PC-9 (cell line): ENCODE data around the gene SPHK2. TPM values are rescaled to one million over a fixed set of nuclear protein-coding genes. Genes with fewer than 3 reads are reported as not detected.
"Not testable (repeated sequence)": the region's sequence is repeated elsewhere in the genome, so short reads cannot be mapped to it uniquely, and the experiment has no call there.

Source experiments
- BruUV-seq: library from RNA; stranded (reverse); fragments of 400-500 nt; replicated peaks from 2 replicates; lab custom pipeline; 2021; lab: Mats Ljungman, UMichigan
- CTCF ChIA-PET: fragments of 300-600 bp; sonication (Branson Sonifier 250); formaldehyde crosslinking; loops from one replicate; lab custom pipeline; 2022; ENCODE audit warnings: antibody characterized with exemption; lab: Charles Lee
- POLR2A ChIA-PET: fragments of 300-600 bp; sonication (Branson Sonifier 250); formaldehyde crosslinking; loops from one replicate; lab custom pipeline; 2022; ENCODE audit warnings: antibody characterized with exemption; ENCODE audit not compliant: unreplicated experiment; lab: Charles Lee
- DNase-seq, 2 experiments: peaks; one replicate each; pipeline versions ENCODE4 v3.0.0 to v3.0.0-alpha.2; 2015 to 2022; ENCODE audit warnings: mixed read lengths in 1 of 2
- H2AFZ ChIP-seq: fragments of 200-600 bp; sonication (generic); 2 replicates; pipeline ENCODE4 v1.8.1; 2017; ENCODE audit warnings: antibody characterized with exemption
- H3F3A ChIP-seq: fragments of 200-600 bp; sonication (generic); 2 replicates; pipeline ENCODE4 v1.8.1; 2017; ENCODE audit warnings: antibody characterized with exemption, mild to moderate bottlenecking, low read depth; ENCODE audit not compliant: insufficient read depth
- H3K27ac ChIP-seq: fragments of 200-600 bp; sonication (generic); 2 replicates; pipeline ENCODE4 v1.6.1; 2016; ENCODE audit warnings: mixed run types
- H3K27me3 ChIP-seq: fragments of 200-600 bp; sonication (generic); 2 replicates; pipeline ENCODE4 v1.6.1; 2016; ENCODE audit warnings: low read depth, mixed run types; ENCODE audit not compliant: insufficient read depth
- H3K36me3 ChIP-seq: fragments of 200-600 bp; sonication (generic); 2 replicates; pipeline ENCODE4 v1.6.1; 2016; ENCODE audit warnings: low read depth, mixed run types
- H3K4me1 ChIP-seq: fragments of 200-600 bp; sonication (generic); replicated peaks from 2 replicates; pipeline ENCODE4 v1.6.1; 2016; ENCODE audit warnings: mixed run types; ENCODE audit not compliant: insufficient read depth
- H3K4me2 ChIP-seq: fragments of 200-600 bp; sonication (generic); 2 replicates; pipeline ENCODE4 v1.6.1; 2017; ENCODE audit warnings: mixed run types
- H3K4me3 ChIP-seq: fragments of 200-600 bp; sonication (generic); 2 replicates; pipeline ENCODE4 v1.6.1; 2016; ENCODE audit warnings: mixed run types
- H3K79me2 ChIP-seq: fragments of 200-600 bp; sonication (generic); 2 replicates; pipeline ENCODE4 v1.6.1; 2017; ENCODE audit warnings: low read depth, mixed run types
- H3K9me2 ChIP-seq: fragments of 200-600 bp; sonication (generic); 2 replicates; pipeline ENCODE4 v1.8.1; 2017; ENCODE audit warnings: mild to moderate bottlenecking; ENCODE audit not compliant: insufficient read depth
- H3K9me3 ChIP-seq: fragments of 200-600 bp; sonication (generic); 2 replicates; pipeline ENCODE4 v1.8.1; 2016; ENCODE audit warnings: low read depth; ENCODE audit not compliant: insufficient read depth
- H4K20me1 ChIP-seq: fragments of 200-600 bp; sonication (generic); 2 replicates; pipeline ENCODE4 v1.8.1; 2017; ENCODE audit not compliant: insufficient read depth
- CTCF ChIP-seq: fragments of 200-600 bp; sonication (generic); conservative IDR thresholded peaks from 2 replicates; pipeline ENCODE4 v1.6.1; 2017; ENCODE audit warnings: mixed run types, antibody characterized with exemption, mild to moderate bottlenecking, moderate library complexity
- EZH2 ChIP-seq: fragments of 200-600 bp; sonication (generic); IDR thresholded peaks from 2 replicates; pipeline ENCODE4 v1.8.0; 2017; ENCODE audit warnings: antibody characterized with exemption, low read depth
- intact Hi-C: fragments of 100-400 bp; cut with micrococcal nuclease; formaldehyde crosslinking; loops from one replicate; pipeline ENCODE4 v1.10.0; 2022; ENCODE audit not compliant: unreplicated experiment
- total RNA-seq: library from RNA; stranded (reverse); gene quantifications from 2 replicates; pipeline ENCODE4 v1.2.3, GENCODE V29; 2021

The SPHK2 gene
- total RNA-seq, 1 experiment from 2014 or later: 18.4 TPM

GRCh38 chr19:48571378-48572162, 47.7 kb upstream of the SPHK2 start:
- no peak overlapping the region for H2AFZ ChIP-seq
- no peak overlapping the region for H3K4me3 ChIP-seq
- H3K27me3 ChIP-seq: no peaks in the 10 kb centered on the region
- ChIA-PET POLR2A (interaction anchor here (0.6 kb wide), 2 partner anchors 32 to 257 kb away, joined by 3 read pairs; no protein-coding TSS in a partner anchor), CTCF (no interaction called here)
- H3K9me3 ChIP-seq: no peaks in the 10 kb centered on the region
- H3K4me2 ChIP-seq: no peak overlapping the region
- TF ChIP-seq EZH2 (no peak), CTCF (no peak)
- no peaks in the 10 kb centered on the region for H3K9me2 ChIP-seq
- no peaks in the 10 kb centered on the region for H4K20me1 ChIP-seq
- H3F3A ChIP-seq: peaks cover 23% of the 10 kb centered on the region
- no peaks in the 10 kb centered on the region for H3K79me2 ChIP-seq
- H3K27ac ChIP-seq: no peak overlapping the region
- no peak for DNase-seq
- BruUV-seq: no TSS peak
- intact Hi-C loops: no loop called here
- no peaks in the 10 kb centered on the region for H3K36me3 ChIP-seq
- peaks cover 15% of the 10 kb centered on the region for H3K4me1 ChIP-seq

GRCh38 chr19:48573163-48573505, 46.2 kb upstream of the SPHK2 start:
- no TSS peak for BruUV-seq

GRCh38 chr19:48575931-48576622, 43.2 kb upstream of the SPHK2 start:
- no peak for TF ChIP-seq EZH2
- TF ChIP-seq CTCF: no peak
- no TSS peak for BruUV-seq
- ChIA-PET POLR2A (no interaction called here), CTCF (no interaction called here)
- H3K4me1 ChIP-seq: no peaks in the 10 kb centered on the region
- no peak overlapping the region for H2AFZ ChIP-seq
- no peaks in the 10 kb centered on the region for H3K36me3 ChIP-seq
- no peaks in the 10 kb centered on the region for H3K27me3 ChIP-seq
- no peaks in the 10 kb centered on the region for H3K9me3 ChIP-seq
- H3K9me2 ChIP-seq: no peaks in the 10 kb centered on the region
- DNase-seq: no peak
- no peak overlapping the region for H3K4me3 ChIP-seq
- intact Hi-C loops: no loop called here
- H4K20me1 ChIP-seq: no peaks in the 10 kb centered on the region
- no peaks in the 10 kb centered on the region for H3K79me2 ChIP-seq
- peaks cover 6% of the 10 kb centered on the region; the same call in 1 of the 2 replicates for H3F3A ChIP-seq
- no peak overlapping the region for H3K27ac ChIP-seq
- H3K4me2 ChIP-seq: no peak overlapping the region

More at GRCh38 chr19:48573163-48573505, 46.2 kb upstream of the SPHK2 start:
- Histone ChIP-seq H3K4me1 (peaks cover 8% of the 10 kb centered on the region), H3K27me3 (no peaks in the 10 kb centered on the region), H3K4me2 (no peak overlapping the region), H3F3A (peaks cover 14% of the 10 kb centered on the region), H3K79me2 (no peaks in the 10 kb centered on the region), H4K20me1 (no peaks in the 10 kb centered on the region), H3K9me3 (no peaks in the 10 kb centered on the region), H2AFZ (no peak overlapping the region), H3K27ac (no peak overlapping the region), H3K36me3 (no peaks in the 10 kb centered on the region), H3K4me3 (no peak overlapping the region), H3K9me2 (no peaks in the 10 kb centered on the region)
- POLR2A ChIA-PET: no interaction called here
- intact Hi-C loops: no loop called here
- TF ChIP-seq EZH2: no peak
- CTCF ChIA-PET: no interaction called here
- DNase-seq: no peak

GRCh38 chr19:48577908-48578307, 41.4 kb upstream of the SPHK2 start:
- H3K9me3 ChIP-seq, H3K27me3 ChIP-seq, H3K4me2 ChIP-seq, H3K79me2 ChIP-seq, BruUV-seq, H3K27ac ChIP-seq, DNase-seq, H4K20me1 ChIP-seq, CTCF ChIA-PET, H3F3A ChIP-seq, H3K36me3 ChIP-seq, H3K9me2 ChIP-seq, intact Hi-C loops, H2AFZ ChIP-seq, H3K4me1 ChIP-seq, H3K4me3 ChIP-seq: not testable (repeated sequence)
- POLR2A ChIA-PET: interaction anchor here (0.7 kb wide), 1 partner anchor 85 kb away, joined by 4 read pairs; no protein-coding TSS in a partner anchor
